DMS53 (cell line): ENCODE data around the gene GRK2.

Experiments used
- DNase-seq: peaks from one replicate; lab custom pipeline; 2025; lab: John Stamatoyannopoulos, UW

The GRK2 gene

DNA sequence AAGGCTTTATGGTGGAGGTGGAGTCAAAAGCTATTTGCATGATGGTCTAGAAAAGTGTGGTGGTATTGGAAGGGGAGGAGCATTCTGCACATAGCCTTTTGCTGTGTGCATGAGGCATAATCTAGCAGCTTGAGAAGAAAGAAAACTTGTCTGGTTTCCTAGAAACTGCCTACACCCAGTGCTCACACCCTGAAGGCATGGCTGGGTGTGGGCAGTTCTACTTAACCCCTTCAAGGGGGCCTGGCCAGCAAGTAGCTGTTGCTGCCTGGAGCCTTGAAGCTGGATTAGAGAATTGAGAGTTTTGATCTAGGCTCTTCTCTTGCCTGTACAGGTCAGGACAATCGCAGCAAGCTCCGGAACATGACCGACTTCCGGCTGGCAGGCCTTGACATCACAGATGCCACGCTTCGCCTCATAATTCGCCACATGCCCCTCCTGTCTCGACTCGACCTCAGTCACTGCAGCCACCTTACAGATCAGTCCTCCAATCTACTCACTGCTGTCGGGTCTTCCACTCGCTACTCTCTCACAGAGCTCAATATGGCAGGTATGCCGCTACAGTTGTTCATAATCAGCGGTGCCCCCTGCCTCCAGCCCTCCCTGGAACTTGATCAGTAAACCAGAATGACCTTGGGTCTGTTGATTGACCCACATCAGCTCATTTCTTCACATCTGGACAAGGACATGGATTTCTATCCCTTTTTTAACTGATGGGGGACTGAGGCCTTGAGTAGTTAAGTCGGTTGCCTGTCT lies 12.2 kb upstream of the GRK2 start:
- DNase-seq = no peak

DNA sequence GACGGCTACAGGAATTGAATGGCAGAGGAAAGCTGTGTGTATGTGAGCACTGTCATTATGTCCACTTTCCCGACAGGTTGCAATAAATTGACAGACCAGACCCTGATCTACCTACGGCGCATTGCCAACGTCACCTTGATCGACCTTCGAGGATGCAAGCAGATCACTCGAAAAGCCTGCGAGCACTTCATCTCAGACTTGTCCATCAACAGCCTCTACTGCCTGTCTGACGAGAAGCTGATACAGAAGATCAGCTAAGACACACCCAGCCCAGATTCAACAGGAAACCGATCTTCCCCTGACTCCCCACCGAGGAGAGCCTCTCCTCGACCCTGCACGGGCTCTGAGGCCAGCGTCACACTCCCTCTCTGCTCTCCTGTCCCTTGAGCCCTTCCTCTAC lies 11.5 kb upstream of the GRK2 start:
- DNase-seq = no peak

GRCh38 chr11:67255353-67255752 lies 10.9 kb upstream of the GRK2 start:
- DNase-seq = no peak

- DNase-seq = no peak
Observed at GRCh38 chr11:67255864-67256263, 10.4 kb upstream of the GRK2 start.

DNA sequence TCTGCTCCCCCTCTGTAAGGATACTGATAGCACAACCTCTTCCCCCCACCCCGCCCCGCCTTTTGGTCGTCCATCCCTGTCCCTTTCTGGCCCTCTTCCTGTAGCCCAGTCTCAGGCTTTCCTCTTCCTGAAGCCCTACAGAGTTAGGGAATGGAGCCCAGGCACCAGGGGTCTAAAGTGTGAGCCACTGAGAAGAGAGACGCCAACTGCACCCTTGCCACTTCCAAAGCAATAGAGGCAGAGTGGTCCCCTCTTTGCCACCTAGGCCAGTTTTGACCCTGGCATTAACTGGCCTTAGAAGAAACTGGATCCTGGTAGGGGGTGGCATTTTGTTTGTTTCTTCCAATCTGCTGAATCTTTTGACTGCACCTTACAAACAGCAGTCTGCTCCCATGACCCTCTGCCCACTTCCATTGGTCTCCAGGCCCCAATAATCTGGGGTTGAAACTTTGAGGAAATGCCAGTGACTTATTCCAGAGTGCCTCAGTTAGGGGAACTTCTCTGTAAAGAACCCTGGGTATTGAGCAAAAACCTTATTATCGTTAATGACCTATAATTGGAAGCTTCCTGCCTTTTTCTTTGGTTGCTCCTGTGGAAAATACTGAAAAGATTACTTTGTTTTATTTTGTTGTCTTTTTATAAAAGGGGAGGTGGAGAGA lies 9.7 kb upstream of the GRK2 start:
- DNase-seq = no peak

- no peak for DNase-seq
Observed at GRCh38 chr11:67260406-67260805, 5.9 kb upstream of the GRK2 start.

DNA sequence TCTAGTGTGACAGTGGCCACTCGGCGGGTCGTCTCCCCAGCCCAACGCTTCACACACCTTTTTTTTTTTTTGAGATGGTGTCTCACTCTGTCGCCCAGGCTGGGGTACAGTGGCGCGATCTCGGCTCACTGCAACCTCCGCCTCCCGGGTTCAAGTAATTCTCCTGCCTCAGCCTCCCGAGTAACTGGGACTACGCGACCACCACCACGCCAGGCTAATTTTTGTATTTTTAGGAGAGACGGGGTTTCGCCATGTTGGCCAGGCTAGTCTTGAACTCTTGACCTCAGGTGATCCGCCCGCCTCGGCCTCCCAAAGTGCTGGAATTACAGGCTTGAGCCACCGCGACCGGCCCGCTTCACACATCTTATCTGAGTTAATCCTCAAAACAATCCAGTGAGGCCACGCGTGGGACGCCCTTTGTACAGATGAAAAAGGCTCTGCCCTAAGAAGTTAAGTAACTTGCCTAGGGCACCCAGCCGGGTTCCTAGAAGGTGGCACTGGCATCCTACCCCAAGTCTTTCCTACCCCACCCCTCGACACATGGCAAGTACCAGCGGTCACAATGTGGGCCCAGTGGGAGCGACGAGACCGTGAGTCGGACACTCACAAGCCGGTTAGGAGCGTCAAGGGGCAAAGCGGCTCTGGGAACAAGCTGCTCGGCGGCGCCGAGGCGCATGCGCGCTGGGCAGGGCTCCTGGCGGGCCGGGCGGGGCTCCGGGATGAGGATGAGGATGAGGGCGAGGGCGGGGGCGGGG lies 5.2 kb upstream of the GRK2 start:
- peak; percentile 82 for DNase-seq

GRCh38 chr11:67261640-67261945 lies 4.7 kb upstream of the GRK2 start:
- no peak for DNase-seq

DNA sequence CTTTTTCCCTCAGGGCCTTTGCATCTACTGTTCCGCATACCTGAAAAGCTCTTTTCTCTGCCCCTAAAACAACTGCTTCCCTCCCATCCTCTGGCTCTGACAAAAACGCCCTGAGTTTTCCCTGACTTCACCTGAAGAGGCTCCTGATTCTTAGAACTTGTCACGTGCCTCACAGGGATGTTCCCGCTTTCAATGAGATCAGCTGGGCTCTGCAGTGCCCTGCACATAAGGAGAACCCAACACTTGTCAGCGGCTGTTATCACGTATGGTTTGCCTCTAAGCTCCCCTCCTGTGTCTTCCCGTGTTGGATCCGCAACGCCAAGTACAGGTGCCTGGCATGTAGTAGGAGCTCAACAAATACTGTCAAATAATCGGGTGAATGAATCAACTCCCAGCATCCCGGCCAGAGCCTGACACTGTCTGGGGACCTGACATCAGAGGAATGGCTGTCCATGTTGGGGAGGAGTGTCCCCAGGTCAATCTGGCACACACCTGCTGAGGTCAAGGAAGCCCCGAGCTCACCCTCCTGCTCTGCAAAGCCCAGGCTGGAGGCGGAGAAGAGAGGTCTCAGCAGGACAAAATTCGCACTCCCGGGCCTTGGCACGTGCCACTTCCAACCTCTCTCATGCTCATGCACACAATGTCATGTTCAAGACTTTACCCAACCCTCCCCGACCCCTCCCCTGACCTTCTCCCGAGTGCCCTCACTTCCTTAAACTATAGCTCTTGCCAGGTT lies 4.2 kb upstream of the GRK2 start:
- DNase-seq = peak; percentile 77

GRCh38 chr11:67262731-67263675 lies 3.3 kb upstream of the GRK2 start:
- DNase-seq = peak; percentile 95

- no peak for DNase-seq
Observed at GRCh38 chr11:67264260-67264659, 2.0 kb upstream of the GRK2 start.

DNA sequence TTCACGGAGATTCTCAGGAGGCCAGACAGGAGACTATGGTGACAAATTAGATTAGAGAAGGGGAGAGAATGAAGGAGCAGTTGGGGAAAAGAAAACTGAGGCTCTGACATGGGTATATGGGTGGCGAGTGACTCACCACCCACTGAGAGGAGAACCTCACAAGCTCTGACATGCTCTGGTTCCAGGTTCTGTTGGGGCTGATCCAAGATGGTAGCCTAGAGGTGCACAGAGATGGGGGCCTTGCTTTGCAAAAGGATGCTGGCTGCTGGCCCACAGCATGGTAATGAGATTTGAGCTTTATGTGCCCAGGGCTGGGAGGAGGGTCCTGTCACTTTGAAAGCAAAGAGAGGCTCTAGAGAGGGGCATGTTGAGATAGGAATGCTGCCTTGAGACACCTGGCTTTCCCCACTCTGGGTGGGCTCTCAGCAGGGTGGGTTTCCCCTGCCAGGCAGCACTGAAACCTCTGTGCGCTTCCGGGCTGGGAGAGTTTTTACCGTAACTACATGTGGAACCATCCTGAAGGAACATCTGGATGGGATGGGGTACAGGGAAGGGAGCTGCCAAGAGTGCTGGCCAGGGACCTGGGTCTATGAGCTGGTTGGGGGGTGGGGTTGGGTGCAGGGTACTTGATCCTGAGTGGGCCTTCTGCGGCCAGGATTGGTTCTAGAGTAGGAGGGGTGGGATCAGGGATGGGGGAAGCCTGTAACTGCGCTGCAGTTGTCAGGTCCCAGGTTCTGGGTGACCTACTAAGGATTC lies 1.2 kb upstream of the GRK2 start:
- DNase-seq = no peak

- DNase-seq = peak; percentile 89
Observed at GRCh38 chr11:67265633-67266448, 432 bp upstream of the GRK2 start.

- peak; percentile 78 for DNase-seq
Observed at GRCh38 chr11:67267188-67268080, 1.2 kb downstream of the GRK2 start.

DNA sequence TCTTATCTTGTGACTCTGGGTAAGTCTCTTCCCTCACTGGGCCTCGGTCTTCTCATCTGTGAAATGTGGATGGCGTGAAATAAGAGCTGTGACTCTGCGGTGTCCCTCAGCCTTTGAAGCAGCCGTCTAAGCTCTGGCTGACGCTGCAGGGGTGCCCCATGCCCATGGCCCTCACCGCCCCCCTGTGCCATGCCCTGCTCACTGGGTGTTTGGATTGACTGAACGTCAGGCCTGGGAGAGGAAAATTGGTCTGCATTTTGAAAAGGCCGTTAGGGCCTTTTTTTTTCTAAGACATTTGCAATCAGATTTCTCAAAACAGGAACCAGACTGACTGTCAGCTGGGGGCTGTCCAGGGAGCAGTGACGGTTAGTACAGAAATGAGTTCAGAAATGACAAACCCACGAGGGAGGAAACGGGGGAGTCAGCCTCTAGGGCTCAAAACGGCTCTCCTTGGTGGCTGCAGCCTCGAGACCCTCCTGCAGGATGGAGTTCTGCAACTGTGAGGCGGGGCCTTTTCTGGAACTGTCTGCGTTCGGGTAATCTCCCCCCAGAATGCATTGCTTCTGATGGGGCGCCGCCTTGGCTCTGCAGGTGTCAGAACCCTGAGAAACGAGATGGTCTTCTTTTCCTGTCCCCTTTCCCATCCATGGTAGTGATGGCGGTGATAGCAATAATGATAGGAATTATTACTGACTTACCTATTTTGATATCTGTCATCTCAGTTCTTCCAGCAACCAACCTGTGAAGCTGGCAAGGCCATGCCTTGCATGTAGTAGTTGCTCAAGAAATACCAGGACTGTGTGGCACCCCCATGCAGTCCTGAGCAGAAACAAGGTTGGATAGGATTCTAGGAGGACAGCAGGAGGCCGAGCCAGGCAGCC lies 2.0 kb downstream of the GRK2 start:
- no peak for DNase-seq

DNA sequence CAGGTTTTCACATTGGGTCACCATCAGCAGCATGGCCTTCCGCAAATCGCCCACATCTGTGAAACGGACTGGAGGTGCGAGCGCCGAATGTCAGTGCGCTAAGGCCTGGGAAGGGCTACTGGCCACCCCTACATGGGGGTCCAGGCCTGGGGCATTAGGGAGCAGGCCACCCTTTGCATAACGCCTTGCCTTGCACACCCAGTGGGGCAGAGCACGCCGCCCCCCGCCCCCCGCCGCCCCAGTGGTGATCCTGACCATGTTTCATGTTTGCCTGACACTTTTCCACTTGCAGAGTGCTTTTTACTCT lies 2.6 kb downstream of the GRK2 start:
- no peak for DNase-seq

DNA sequence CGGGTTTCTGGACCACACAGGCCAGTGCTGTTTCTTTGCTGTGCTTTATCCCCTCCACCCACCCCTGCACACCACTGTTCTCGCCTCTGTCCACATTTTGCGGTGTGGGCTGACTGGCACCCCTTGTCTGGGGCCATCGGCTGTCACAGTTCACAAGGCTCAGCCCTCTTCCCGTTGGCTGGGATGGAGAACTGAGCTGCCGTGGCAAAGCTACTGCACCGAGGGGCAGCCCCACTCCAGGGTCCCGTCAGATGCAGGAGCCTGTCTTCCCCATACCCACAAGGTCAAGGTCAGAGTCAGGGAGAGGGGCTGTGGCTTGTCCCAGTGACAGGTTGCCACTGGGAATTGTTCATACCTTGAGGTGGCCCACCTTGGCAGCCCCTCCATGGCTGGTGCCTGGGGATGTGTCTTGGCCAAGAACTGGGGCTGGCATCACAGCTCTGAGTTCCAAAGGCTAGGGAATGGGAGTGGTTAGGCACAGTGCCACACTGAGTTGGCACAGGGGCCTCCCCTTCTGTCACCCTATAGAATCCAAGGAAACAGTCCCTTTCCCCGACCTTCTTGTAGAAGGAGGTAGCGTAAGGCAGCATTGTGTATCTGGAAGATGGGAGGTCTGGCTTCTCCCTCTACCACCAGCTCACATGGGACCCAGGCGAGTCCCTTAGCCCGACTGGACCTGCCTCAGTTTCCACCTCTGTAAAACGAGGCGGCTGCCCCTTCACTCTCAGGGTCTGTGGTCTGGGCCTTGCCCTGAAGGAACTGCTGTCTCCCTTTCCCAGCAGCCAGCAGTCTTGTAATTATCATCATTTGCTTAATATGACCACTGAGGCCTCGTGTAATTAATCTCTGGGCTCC lies 3.4 kb downstream of the GRK2 start:
- DNase-seq = no peak
